ENCODE results near the gene SELENOW. TPM values are rescaled to one million over a fixed set of nuclear protein-coding genes. Genes with fewer than 3 reads are reported as not detected.
"Not testable (repeated sequence)": the region's sequence is repeated elsewhere in the genome, so short reads cannot be mapped to it uniquely, and the experiment has no call there.

The SELENOW gene
- 100 to 1,000 TPM in 1 of 2 experiments, 10 to 100 TPM in 1; 94.2 to 133 TPM for total RNA-seq

DNA sequence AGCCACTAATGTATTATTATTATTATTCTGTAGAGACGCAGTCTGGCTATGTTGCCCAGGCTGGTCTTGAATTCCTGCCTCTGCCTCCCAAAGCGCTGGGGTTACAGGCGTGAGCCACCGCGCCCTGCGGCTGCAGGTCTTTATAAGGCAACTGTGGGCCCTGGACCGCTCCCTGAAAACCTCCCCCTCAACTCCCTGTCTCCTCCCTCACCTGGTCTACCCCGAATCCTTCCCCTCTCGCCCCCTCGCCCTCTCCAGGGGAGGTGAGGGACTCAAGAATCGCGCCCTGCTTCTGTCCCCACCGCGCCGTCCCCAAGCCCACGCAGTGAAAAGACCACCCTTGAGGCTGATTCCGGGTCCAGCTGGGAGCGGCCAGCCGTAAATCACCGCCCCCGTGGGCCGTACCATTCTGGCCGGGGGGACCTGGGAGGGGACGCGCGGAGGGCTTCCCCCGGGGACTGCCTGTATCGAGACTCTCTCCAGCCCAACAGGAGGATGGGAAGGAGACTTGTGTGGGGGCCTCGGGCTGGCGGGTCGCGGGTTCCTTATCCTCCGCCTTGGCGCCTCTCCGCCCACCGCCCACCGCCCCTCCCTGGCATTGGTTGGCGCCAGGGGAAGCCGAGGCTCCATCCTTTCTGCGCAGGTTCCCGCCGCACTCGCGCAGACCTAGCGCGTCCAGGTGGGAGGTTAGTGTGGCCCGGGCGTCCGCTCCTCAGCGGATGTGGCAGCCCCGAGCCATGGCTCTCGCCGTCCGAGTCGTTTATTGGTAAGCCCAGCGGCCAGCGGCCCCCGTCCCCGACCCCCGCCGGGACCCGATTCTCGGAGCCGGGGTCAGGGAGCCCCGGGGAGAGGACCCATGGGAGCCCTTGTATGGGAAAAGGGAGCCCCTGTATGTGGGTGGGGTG is at the start of gene SELENOW:
Gene SELENOW (plus strand): TSS at position 655 of the 905 bp plus-strand sequence. CDS start 83 bp downstream, at position 738.
- no peaks in the 10 kb centered on the region for H3K9me3 Mint-ChIP-seq (ENCODE audit: low read depth)
- H3K4me1 Mint-ChIP-seq: peaks cover 16% of the 10 kb centered on the region
- H3K4me3 Mint-ChIP-seq: peak within 1 kb of the TSS; percentile 99
- DNase-seq (peak; percentile 84), ATAC-seq (peak; percentile 96)
- H3K36me3 Mint-ChIP-seq: peaks cover 9% of the 10 kb centered on the region
- no peaks in the 10 kb centered on the region for H3K27me3 Mint-ChIP-seq
- CTCF ChIA-PET: interaction anchor here (1.5 to 1.9 kb wide), 2 partner anchors 15 to 33 kb away, joined by 3 to 5 read pairs; partner anchors contain the start of gene NOP53
- peak within 1 kb of the TSS; percentile 94 for H3K27ac Mint-ChIP-seq

DNA sequence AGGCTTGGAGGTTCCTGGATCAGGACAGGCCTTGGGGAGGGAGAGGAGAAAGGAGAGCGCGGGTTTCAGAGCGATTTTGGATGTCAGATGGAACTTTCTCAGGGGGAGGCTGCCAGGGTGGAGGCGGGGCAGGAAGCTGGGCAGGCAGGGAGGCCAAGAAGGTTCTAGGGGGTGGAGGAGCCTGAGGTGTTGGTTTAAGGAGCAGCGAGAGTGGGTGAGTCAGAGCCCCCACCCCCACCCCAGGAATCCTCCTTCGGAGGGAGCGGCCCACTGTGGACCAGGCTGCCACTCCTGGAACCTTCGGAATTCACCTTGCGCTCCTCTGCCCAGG is 49.1 kb upstream of the SELENOW start:
- no peak overlapping the region for H3K27ac Mint-ChIP-seq
- CTCF ChIA-PET: interaction anchor here (0.6 to 1.0 kb wide), 2 partner anchors 22 to 202 kb away, joined by 3 read pairs; no protein-coding TSS in a partner anchor
- no peak for DNase-seq

DNA sequence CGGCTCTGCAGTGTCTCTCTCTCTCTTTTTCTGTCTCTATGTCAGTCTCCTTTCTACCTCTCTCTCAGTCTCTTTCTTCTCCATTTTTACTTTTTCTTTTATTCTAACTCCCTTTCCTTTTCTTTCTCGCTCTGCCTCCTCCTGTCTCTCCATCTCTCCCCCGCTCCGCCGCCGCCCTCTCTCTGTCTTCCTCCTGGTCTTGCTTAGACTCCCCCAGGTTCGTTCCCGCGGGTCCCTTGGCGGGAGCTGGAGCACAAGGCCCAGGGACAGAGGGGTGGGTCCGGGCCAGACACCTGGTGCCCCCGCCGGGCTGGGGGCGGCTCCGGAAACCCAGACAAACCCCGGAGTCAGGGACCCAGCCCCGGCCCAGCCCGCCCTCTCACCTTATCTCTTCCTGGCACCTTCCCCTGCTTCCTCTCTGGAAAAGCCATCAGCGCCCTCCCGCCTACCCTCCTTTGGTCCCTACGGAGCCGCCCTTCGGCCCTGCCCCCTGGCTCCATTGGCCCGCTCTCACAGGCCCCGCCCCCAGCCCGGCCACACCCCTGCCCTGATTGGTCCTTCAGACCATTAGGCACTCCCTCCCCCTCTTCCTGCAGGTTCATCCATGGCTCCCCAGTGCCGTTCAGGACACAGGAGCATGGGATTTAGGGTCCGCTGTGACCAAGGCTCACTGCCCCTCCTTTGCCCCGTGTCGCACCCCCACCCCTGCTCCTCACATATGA is 48.5 kb upstream of the SELENOW start:
- peaks cover 15% of the 10 kb centered on the region for H3K4me1 Mint-ChIP-seq
- ATAC-seq: peak; percentile 83
- H3K27ac Mint-ChIP-seq: no peak overlapping the region
- no peaks in the 10 kb centered on the region for H3K9me3 Mint-ChIP-seq (ENCODE audit: low read depth)
- peak; percentile 63 for DNase-seq
- H3K36me3 Mint-ChIP-seq: no peaks in the 10 kb centered on the region
- H3K4me3 Mint-ChIP-seq: peak overlapping the region; percentile 39
- CTCF ChIA-PET: interaction anchor here (0.6 to 1.0 kb wide), 2 partner anchors 22 to 202 kb away, joined by 3 read pairs; no protein-coding TSS in a partner anchor
- peaks cover 30% of the 10 kb centered on the region for H3K27me3 Mint-ChIP-seq

More for the DNA sequence above, 49.1 kb upstream of the SELENOW start:
- H3K4me1 Mint-ChIP-seq: peaks cover 15% of the 10 kb centered on the region
- peaks cover 31% of the 10 kb centered on the region for H3K27me3 Mint-ChIP-seq
- peak; percentile 44 for ATAC-seq
- H3K9me3 Mint-ChIP-seq (ENCODE audit: low read depth): no peaks in the 10 kb centered on the region
- H3K4me3 Mint-ChIP-seq: peak overlapping the region; percentile 39
- H3K36me3 Mint-ChIP-seq: no peaks in the 10 kb centered on the region

DNA sequence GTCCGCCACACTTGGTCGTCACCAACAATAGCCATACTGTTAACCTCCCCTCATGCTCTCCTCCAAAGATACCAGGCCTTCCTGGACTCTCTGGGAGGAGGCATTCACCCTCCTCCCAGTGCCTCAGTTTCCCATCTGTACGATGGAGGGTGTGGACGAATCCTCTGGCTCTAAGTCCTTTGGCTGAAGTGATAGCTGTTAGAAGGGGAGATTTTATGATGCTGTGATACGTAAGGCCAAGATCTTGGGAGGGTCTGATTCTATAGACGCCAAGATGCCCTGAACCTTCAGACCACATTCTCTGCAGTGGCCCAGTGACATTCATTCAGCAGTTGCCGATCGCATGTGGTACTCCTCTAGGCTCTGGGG is 48.0 kb upstream of the SELENOW start:
- no peaks in the 10 kb centered on the region for H3K36me3 Mint-ChIP-seq
- no peak for ATAC-seq
- H3K9me3 Mint-ChIP-seq (ENCODE audit: low read depth): no peaks in the 10 kb centered on the region
- no peak overlapping the region for H3K27ac Mint-ChIP-seq
- peaks cover 29% of the 10 kb centered on the region for H3K27me3 Mint-ChIP-seq
- CTCF ChIA-PET: no interaction called here
- no peak for DNase-seq
- peak overlapping the region; percentile 39 for H3K4me3 Mint-ChIP-seq
- peaks cover 15% of the 10 kb centered on the region for H3K4me1 Mint-ChIP-seq

DNA sequence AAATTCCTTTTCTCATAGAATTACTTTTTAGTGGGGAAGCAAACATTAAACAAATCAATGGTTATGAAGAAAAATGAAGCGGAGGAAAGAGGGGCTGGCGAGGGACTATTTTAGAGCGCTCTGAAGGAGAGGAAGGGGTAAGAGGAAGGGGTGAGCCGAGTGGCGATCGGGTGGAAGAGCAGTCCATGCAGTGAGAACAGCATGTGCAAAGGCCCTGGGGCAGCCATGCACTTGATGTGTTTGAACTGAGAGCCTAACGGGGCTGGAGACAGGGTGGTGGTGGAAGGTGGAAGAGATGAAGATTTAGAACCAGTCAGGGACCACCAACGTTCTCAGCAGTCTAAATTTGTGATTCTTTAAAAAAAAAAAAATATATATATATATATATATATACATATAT is 47.6 kb upstream of the SELENOW start:
- CTCF ChIA-PET: no interaction called here
- Mint-ChIP-seq H3K4me3 (no peak overlapping the region), H3K27me3 (peaks cover 29% of the 10 kb centered on the region), H3K4me1 (peaks cover 15% of the 10 kb centered on the region), H3K9me3 (ENCODE audit: low read depth) (no peaks in the 10 kb centered on the region), H3K27ac (no peak overlapping the region), H3K36me3 (no peaks in the 10 kb centered on the region)
- DNase-seq: no peak
- no peak for ATAC-seq

DNA sequence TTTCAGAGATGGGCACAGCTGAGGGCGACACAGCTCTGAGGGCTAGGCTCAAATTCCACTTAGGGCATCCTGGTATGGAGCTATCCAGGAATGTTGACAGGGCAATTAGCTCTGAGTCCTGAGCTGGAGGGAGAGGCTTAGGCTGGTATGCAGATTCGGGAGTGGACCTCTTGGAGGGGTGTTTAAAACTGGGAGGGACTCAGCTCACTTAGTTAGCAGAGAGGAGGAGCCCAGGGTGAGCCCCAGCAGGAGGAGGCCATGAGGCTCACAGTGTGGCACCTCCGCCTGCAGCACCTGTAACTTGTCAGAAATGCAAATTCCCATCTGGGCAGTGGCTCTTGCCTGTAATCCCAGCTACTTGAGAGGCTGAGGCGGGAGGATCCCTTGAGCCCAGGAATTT is 43.4 kb upstream of the SELENOW start:
- no peaks in the 10 kb centered on the region for H3K4me1 Mint-ChIP-seq
- H3K4me3 Mint-ChIP-seq: no peak overlapping the region
- CTCF ChIA-PET: interaction anchor here (0.7 to 1.3 kb wide), 3 partner anchors 8 to 22 kb away, joined by 3 to 5 read pairs (median 3); partner anchors contain the start of gene EHD2
- no peak overlapping the region for H3K27ac Mint-ChIP-seq
- no peaks in the 10 kb centered on the region for H3K36me3 Mint-ChIP-seq
- H3K27me3 Mint-ChIP-seq: peaks cover 13% of the 10 kb centered on the region
- ATAC-seq (no peak), DNase-seq (no peak)
- no peaks in the 10 kb centered on the region for H3K9me3 Mint-ChIP-seq (ENCODE audit: low read depth)

DNA sequence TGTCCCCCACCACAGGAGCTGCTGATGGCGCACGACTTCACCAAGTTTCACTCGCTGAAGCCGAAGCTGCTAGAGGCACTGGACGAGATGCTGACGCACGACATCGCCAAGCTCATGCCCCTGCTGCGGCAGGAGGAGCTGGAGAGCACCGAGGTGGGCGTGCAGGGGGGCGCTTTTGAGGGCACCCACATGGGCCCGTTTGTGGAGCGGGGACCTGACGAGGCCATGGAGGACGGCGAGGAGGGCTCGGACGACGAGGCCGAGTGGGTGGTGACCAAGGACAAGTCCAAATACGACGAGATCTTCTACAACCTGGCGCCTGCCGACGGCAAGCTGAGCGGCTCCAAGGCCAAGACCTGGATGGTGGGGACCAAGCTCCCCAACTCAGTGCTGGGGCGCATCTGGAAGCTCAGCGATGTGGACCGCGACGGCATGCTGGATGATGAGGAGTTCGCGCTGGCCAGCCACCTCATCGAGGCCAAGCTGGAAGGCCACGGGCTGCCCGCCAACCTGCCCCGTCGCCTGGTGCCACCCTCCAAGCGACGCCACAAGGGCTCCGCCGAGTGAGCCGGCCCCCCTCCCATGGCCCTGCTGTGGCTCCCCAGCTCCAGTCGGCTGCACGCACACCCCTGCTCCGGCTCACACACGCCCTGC is 37.5 kb upstream of the SELENOW start:
- H3K27me3 Mint-ChIP-seq: no peaks in the 10 kb centered on the region
- H3K9me3 Mint-ChIP-seq (ENCODE audit: low read depth): no peaks in the 10 kb centered on the region
- DNase-seq: no peak
- H3K4me1 Mint-ChIP-seq: peaks cover 16% of the 10 kb centered on the region
- no peak for ATAC-seq
- no peak overlapping the region for H3K4me3 Mint-ChIP-seq
- CTCF ChIA-PET: interaction anchor here (0.9 to 4.8 kb wide), 4 partner anchors 17 to 305 kb away, joined by 4 to 26 read pairs (median 4); partner anchors contain the start of gene EHD2
- no peak overlapping the region for H3K27ac Mint-ChIP-seq
- H3K36me3 Mint-ChIP-seq: no peaks in the 10 kb centered on the region

DNA sequence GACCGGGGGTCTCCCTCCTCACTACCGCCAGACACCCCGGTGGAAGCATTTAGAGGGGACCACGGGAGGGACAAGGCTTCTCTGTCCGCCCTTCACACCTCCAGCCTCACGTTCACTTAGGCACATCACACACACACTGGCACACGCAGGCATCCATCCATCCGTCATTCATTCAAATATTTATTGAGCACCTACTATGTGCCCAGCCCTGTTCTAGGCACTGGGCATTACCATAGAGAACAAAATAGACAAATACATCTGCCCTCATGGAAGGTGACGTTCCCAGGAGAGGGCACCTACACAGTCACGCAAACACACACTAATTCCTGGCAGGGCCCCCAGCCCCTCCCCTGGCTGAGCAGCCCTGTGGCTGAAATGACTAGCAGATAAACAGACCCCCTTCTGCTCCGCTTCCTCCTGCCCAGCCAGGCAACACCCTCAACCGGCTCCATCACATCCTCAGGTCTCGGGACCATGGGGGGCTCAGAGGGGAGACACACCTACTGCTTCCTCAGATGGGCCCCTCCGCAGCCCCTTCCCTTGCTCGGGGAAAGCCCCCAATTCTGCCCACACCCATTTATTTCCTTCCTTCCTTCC is 36.9 kb upstream of the SELENOW start:
- Mint-ChIP-seq H3K9me3 (ENCODE audit: low read depth) (no peaks in the 10 kb centered on the region), H3K4me1 (peaks cover 17% of the 10 kb centered on the region), H3K4me3 (no peak overlapping the region), H3K36me3 (peaks cover under 1% of the 10 kb centered on the region), H3K27ac (no peak overlapping the region), H3K27me3 (no peaks in the 10 kb centered on the region)
- DNase-seq: no peak
- ATAC-seq: no peak
- CTCF ChIA-PET: interaction anchor here (0.9 to 4.8 kb wide), 4 partner anchors 28 to 305 kb away, joined by 4 to 26 read pairs (median 5); partner anchors contain the start of gene EHD2

DNA sequence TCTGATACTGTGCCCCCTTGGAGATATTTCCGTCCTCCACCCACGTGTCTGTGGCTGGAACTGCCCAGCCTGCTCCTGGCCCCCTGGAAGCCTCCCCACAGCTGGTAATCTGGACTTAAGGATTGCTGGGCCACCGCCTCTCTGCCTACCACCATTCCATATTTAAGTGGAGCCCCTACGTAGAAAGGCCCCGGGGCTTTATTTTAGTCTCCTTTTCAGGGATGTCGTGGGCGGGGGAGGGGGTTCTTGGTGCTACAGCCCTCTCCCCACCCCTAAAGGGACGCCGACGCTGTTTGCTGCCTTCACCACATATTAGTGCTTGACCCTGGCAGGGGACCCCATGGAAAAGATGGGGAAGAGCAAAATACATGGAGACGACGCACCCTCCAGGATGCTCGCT is 35.9 kb upstream of the SELENOW start:
- no peak for DNase-seq
- ATAC-seq: no peak
- H3K27ac Mint-ChIP-seq: no peak overlapping the region
- H3K4me3 Mint-ChIP-seq: peak overlapping the region; percentile 5
- H3K4me1 Mint-ChIP-seq: peaks cover 23% of the 10 kb centered on the region
- CTCF ChIA-PET: interaction anchor here (0.8 to 5.6 kb wide), 7 partner anchors 8 to 351 kb away, joined by 3 to 51 read pairs (median 4); partner anchors contain the start of gene EHD2
- H3K27me3 Mint-ChIP-seq: no peaks in the 10 kb centered on the region
- H3K9me3 Mint-ChIP-seq (ENCODE audit: low read depth): no peaks in the 10 kb centered on the region
- peaks cover 6% of the 10 kb centered on the region for H3K36me3 Mint-ChIP-seq

DNA sequence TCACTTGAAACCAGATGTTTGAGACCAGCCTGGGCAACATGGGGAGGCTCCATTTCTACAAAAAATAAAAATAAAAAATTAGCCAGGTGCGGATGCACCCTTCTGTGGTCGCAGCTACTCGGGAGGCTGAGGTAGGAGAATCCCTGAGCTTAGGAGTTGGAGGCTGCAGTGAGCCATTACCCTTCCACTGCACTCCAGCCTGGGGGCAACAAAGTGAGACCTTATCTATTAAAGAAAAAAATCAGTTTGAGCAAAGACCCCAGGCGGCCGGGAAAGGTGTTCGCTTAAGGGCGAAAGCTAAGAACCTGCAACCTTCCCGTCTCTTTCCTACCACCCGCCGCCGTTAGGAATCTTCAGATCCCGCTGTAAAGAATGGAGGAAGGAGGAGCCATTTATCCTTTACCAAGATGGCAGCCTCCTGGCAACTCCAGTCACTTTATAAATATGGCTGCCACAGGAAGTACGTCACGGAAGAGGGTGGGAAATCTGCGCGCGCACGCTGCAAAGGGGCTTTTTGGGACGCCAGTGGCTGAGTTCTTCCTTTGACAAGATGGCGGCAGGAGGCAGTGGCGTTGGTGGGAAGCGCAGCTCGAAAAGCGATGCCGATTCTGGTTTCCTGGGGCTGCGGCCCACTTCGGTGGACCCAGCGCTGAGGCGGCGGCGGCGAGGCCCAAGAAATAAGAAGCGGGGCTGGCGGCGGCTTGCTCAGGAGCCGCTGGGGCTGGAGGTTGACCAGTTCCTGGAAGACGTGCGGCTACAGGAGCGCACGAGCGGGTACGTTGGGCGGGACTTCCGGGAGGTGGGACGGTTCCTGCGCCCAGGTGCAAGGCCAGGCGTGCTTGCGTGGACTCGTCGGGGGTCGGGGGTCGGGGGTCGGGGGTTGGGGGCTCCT is 33.2 kb upstream of the SELENOW start, which contains the start of gene NOP53:
Gene NOP53 (plus strand): TSS at position 537 of the 892 bp plus-strand sequence. CDS start 14 bp downstream, at position 551.
- peak; percentile 80 for ATAC-seq
- no peaks in the 10 kb centered on the region for H3K9me3 Mint-ChIP-seq (ENCODE audit: low read depth)
- H3K27ac Mint-ChIP-seq: peak within 1 kb of the TSS; percentile 99
- peaks cover 42% of the 10 kb centered on the region for H3K4me1 Mint-ChIP-seq
- CTCF ChIA-PET: interaction anchor here (1.0 to 5.6 kb wide), 6 partner anchors 20 to 308 kb away, joined by 3 to 51 read pairs (median 6); partner anchors contain the start of genes EHD2, KPTN and SELENOW
- H3K4me3 Mint-ChIP-seq: peak within 1 kb of the TSS; percentile 99
- H3K36me3 Mint-ChIP-seq: peaks cover 17% of the 10 kb centered on the region
- H3K27me3 Mint-ChIP-seq: no peaks in the 10 kb centered on the region
- DNase-seq: peak; percentile 97

DNA sequence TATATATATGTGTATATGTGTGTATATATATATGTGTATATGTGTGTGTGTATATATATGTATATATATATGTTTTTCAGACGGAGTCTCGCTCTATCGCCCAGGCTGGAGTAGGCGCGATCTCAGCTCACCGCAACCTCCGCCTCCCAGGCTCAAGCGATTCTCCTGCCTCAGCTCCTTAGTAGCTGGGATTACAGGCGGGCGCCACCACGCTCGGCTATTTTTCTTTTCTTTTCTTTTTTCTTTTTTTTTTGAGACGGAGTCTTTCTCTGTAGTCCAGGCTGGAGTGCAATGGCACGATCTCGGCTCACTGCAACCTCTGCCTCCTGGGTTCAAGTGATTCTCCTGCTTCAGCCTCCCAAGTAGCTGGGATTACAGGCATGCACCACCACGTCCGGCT is 32.4 kb upstream of the SELENOW start:
- ATAC-seq; H3K27me3 Mint-ChIP-seq; H3K9me3 Mint-ChIP-seq (ENCODE audit: low read depth); H3K27ac Mint-ChIP-seq; DNase-seq: not testable (repeated sequence)
- peak overlapping the region; percentile 99 for H3K4me3 Mint-ChIP-seq
- H3K36me3 Mint-ChIP-seq: peaks cover 22% of the 10 kb centered on the region
- peaks cover 44% of the 10 kb centered on the region for H3K4me1 Mint-ChIP-seq
- CTCF ChIA-PET: interaction anchor here (1.0 to 5.6 kb wide), 6 partner anchors 19 to 397 kb away, joined by 3 to 51 read pairs (median 6); partner anchors contain the start of genes DHX34, EHD2, KPTN and SELENOW

DNA sequence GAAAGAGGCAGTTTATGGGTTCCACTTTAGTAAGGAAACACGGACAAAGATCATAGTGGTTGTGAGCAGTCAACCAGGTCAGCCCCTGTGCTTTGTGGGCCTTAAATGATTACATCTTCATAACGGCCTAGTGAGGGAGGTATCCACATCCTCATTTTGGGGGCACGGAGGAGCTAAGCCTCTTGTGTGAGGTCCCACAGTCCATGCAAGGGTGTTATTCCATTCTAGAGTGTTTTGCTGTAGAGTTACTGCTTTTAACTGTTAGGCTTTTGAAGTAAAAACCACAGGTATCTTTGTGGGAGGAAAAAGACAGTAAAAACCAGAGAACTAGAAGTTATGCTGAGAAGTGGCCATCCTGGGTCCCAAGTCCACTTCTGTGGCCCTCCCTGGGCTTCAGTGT is 29.2 kb upstream of the SELENOW start:
- Mint-ChIP-seq H3K27ac (peak overlapping the region; percentile 41), H3K4me3 (no peak overlapping the region), H3K4me1 (peaks cover 46% of the 10 kb centered on the region), H3K36me3 (peaks cover 41% of the 10 kb centered on the region), H3K9me3 (ENCODE audit: low read depth) (no peaks in the 10 kb centered on the region), H3K27me3 (no peaks in the 10 kb centered on the region)
- DNase-seq (no peak), ATAC-seq (no peak)
- CTCF ChIA-PET: no interaction called here
